CD4-positive, alpha-beta T cell treated with Interleukin-4 for 1 hour (primary cell): ENCODE data around the gene HIPK2.
A peak's percentile ranks its signal among the peaks of the same experiment; 100 is the strongest.

ENCODE experiments used
- DNase-seq, 2 donors: peaks; one replicate each; pipeline ENCODE4 v3.0.0-alpha.2; 2020 to 2022

Gene HIPK2

DNA sequence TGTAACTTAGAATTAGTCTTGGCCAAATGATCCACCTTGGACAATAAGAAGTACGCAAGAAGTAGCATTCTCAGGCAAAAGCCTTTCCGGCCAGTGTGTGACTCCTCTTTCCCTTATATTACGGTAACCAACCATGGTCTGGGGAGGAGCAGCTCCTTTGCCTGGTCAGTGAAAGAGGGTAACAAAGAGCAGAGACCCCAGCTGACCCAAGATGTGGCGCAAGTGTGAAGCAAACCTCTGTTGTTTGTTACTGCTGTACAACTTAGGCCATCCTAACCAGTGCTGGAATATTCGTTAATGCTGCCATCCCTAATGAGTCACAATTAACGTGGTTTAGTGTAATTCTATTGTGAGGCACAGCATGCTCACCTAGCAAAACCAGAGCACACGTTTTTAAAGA is 44.0 kb downstream of the HIPK2 start:
- DNase-seq, result no peak

DNA sequence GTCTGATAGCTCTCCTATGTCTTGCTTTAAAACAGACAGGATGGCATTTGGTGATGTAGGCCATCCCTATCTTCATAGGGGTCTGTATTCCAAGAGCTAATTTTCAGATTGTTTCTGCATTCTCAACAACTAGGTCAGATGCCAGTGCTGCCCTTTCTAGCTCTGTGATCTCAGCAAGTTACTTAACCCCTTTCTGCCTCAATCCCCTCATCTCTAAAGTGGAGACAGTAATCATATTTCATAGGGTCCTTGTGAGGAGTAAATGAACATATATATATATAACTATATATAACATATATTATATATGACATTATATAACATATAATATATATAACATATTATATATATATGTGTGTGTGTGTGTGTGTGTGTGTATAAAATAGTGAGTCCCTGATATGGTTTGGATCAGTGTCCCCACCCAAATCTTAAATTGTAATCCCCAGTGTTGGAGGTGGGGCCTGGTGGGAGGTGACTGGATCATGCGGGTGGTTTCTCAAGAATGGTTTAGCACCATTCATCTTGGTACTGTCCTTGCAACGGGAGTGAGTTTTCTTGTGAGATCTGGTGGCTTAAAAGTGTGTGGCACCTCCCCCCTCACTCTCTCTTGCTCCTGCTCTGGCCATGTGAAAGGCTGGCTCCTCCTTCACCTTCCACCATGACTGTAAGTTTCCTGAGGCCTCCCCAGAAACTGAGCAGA is 45.2 kb downstream of the HIPK2 start:
- DNase-seq, result no peak

DNA sequence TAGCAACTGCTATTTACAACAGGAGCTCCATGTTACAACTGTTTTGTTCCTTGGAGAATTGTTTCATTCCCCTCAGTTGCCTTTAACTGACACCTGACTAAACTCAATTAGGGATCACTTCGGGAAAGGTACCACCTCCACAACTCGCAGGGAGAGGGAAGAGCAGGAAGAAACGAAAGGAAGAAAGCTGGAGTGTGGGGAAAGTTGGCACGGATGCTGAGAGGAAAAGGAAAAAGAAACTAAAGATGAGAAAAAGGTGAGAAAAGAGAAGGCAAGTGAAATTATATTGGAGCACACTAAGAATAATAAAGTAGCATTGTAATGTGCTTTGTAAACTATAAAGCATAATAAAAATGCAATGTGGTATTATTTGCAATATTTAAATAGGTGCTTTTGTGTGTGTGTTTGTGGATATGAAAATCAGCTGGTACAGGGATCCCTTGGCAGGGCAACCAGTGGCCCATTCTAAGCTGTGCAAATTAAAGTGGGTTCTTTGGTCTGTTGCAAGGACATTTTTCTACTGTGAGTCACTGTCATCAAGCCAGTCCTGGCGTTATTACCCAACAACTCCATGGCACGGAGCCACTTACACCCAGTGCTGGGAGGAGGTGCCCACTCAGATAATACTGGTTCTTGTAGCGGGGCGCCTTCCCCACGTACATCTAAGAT is 45.9 kb downstream of the HIPK2 start:
- peak in 1 of 2 donors; percentile 66 for DNase-seq

- peak; percentile 48 to 74 for DNase-seq
Observed at GRCh38 chr7:139730746-139731612, 46.8 kb downstream of the HIPK2 start.

DNA sequence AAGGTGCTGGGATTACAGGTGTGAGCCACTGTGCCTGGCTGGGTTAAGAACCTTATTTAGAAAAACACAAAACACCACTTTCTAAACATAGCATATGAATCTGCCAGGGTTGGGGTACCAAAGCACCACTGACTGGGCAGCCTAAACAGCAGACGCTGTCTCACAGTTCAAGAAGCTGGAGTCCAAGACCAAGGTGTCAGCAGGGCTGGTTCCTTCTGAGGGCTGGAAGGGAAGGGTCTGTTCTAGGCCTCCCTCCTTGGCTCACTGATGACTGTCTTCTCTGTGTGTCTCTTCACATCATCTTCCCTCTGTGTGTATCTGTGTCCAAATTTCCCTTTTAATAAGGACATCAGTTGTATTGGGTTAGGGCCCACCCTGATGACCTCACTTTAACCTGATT is 49.6 kb downstream of the HIPK2 start:
- DNase-seq, result no peak

GRCh38 chr7:139727151-139727705 is 50.6 kb downstream of the HIPK2 start:
- no peak for DNase-seq

DNA sequence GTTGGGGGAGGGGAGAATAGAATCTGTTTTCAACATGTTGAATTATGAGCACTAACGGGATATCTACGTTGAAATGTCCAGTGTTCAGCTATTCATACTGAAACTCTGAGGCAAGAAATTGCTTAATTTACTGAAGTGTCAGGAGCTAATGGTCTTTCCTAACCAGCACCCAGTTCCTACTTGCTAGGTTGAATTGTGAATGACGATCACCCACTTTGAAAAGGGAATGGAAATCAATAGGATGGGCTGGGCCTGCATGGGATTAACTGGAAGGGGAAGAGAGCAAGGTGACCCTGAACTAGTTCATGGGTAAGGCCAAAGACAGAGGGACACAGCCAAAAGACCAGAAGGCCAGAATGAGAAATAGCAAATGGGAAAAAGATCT is 51.3 kb downstream of the HIPK2 start:
- no peak for DNase-seq

- DNase-seq, result peak in 1 of 2 donors; percentile 26
Observed at GRCh38 chr7:139725858-139726484, 51.8 kb downstream of the HIPK2 start.

- no peak for DNase-seq
Observed at GRCh38 chr7:139725077-139725476, 52.7 kb downstream of the HIPK2 start.

- DNase-seq, result no peak
Observed at GRCh38 chr7:139722604-139723003, 55.2 kb downstream of the HIPK2 start.

DNA sequence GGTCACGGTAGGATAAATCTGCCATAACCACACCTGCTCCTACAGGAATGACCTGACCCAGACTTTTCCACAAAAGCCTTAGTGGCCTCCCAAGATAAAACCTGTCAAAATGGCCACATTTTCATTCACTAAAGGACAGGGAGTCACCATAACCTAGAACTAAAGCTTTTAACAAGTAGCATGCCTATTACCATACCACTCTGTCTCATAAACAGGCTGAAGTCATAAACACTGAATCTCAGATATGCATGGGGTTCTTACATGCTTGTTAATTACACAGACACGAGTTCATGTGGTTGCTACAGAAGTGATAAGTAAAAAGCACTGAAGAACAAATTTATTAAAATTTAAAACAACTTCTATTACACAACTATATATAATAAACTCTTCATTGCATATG is 56.0 kb downstream of the HIPK2 start:
- DNase-seq, result no peak

- no peak for DNase-seq
Observed at GRCh38 chr7:139721417-139721816, 56.4 kb downstream of the HIPK2 start.

DNA sequence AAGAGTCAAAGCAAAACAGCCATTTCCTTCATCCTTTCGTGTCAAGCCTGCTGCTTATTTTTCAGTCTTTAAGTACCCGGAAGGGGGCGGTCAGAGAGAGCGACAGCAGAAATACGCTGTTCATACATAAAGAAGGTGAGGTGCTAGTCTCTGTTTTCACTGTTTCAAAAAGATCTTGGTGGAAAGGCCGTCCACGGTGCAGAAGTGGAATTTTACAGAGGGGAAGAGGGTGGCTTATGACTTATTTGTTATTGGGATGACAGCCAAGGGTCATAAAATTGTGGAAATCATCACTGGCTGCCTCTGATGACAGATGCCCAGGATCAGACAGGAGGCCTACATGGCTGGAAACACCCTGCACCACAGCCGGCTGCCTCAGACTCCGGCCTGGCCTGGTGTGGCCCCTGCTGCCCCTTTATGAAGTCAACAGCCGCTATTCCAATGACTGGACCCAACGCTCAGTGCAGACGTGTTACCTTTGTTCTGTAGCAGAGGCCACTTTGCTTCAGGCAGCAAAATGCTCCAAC is 57.0 kb downstream of the HIPK2 start:
- no peak for DNase-seq

DNA sequence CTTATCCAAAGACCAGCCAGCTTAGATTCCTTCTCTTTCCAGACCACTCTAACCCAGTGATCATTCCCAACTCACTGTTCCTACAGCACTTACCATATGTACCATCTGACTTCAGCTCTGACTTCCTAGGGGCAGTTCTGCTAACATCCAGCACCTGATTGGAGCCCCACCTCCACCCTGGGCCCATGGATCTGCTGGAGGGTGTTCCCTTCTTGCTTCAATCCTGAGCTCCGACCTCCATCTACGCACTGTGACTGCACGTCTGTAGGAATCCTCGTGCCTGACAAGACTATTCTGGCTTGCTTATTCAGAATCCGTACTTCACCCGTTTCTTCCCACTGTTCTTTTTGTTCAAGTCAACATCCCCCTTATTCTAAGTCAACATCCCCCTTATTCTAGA is 57.6 kb downstream of the HIPK2 start:
- DNase-seq, result no peak

DNA sequence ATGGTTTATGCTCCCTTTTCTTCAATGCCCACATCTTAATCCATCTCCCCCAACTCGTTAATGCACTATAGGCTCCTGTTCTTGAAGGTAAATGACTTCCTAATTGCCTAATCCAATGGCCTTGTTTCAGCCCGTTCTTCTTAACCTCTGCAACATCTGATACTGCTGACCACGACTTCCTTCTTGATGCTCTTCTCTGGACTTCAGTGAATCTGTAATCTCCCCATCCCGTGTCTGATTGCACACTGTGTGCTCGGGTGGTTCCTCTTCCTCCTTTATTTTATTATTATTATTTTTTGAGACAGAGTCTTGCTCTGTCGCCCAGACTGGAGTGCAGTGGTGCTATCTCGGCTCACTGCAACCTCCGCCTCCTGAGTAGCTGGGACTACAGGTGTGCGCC is 58.9 kb downstream of the HIPK2 start:
- peak in 1 of 2 donors; percentile 34 for DNase-seq

GRCh38 chr7:139718141-139718540 is 59.7 kb downstream of the HIPK2 start:
- no peak for DNase-seq

DNA sequence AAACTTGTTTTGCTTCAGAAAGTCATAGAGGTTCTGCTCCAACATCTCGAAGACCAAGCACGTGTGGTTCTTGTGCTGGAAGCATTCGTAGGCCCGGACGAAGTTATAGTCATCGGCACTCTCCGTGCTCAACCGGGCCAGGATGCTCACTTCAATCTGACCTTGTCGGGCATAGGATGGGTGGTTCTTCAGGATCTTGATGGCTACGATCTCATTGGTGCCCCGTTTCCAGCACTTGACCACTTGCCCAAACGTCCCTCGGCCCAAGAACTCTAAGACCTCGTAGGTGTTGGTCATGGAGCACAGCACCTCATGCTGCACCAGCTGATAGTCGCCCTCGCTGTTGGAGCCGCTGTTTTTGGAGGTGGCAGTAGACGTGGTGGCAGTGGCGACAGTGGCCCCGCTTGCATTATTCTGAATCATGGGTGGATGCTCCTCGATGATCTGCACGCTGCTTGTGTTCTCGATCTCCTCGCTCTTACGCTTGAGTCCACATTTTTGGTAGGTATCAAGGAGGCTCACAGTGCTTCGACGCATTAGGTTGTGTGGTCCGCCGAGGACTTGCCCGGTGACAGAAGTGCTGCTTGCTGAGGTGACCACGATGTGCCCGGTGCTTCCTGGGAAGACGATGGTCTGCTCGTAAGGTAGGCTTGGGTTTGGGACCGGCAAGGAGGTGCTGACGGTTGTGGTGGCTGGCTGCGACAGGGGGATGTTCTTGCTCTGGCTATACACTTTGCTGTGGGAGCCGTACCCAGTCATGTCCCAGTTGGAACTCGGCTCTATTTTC is 61.4 kb downstream of the HIPK2 start:
- DNase-seq, result no peak

DNA sequence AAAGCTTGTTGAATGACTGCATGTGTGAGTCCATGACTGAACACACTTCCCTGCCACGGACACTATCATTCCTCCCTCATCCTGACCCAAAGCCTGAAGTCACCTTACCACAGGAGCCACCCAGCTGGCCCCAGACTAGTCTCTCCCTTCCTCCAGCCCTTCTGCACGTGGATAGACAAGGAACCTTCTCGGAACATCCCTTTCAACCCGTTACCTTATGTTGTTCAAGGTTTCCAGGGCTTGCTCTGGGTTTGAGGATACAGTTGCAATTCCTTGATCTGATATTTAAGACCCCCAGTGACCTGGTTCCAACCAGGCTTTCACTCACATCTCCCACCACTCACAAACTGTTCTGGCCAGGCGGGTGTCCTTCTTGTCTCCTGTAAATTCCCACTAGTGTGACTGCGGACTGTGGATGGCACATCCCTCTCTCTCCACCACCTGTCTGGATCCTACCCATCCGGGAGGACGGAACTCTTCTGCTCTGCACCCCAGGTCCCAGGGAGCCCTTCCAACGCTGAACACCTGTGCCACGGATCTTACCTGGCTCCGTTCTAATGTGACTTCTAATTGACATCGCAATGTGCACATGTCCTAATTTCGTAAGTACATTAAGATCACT is 62.5 kb downstream of the HIPK2 start:
- DNase-seq, result no peak

DNA sequence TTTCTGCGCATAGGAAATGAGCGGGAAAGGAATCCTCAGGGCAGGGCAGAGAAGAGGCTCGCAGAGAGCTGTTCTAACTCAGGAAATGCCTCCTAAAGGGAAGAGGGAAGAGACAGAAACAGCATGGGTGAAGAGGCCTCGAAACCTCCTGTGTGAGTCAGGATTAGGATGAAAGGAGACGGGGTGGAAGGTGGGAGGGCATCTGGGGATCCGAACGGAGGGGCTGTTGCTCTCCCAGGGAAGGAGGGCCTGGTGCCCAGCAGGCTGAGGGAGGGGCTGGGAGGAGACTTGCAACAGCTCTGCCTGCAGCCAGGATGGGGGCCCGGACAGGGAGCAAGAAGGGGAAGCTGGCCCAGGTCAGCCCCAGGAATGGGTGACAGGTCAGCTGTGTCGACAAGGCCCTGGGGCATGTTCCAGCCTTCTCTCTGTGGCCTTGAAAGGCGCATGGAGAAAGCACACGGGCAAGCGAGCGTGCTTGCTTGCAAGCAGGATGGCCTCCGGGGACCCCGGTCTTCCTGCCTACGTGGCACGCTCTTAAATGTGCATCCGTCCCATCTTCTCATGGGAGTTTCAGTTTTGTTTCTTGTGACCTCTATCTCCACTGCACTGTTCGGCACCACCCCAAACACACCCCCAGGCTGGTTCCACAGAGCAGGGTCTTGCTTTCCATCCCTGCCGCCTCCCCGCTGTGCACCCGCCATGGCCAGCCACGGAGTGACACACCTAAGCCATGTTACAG is 63.5 kb downstream of the HIPK2 start:
- peak in 1 of 2 donors; percentile 47 for DNase-seq

DNA sequence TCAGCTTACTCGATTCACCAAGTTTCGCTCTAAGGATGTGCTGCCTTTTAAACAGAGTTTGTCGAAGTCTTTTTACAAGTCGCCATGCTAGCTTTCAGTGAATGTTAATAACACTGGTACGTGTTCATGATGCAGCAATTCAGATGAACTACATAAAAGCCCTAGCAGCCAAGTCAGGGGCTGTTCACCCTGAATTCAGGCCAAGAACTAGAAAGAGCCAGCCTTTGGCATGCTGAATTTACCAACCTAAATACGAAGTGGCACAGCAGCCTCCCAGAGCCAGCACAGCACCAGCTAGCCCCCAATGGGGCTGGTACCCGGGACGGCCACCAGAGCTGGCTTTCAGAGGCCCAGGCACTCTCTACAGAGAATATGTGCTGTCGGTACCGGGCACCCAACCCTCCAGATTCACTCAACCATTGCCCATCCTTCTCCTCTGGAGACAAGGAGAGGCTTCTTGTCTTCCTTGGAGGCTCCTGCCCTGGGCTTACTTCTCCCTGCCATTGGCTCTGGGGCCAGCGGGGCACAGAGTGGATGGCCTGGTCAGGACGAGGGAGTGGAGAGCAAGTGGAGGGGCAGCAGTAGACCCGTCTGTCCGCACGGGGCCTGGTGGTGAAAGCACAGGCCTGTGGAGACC is 64.2 kb downstream of the HIPK2 start:
- no peak for DNase-seq
